Mesendoderm (in vitro differentiated cells): Measurements from ENCODE around the gene ABI3BP.

Experiments
- DNase-seq: peaks from one replicate; pipeline ENCODE4 v3.0.0; 2013
- H2AK5ac ChIP-seq: 2 replicates; pipeline ENCODE4 v1.6.1; 2013; ENCODE audit warnings: low read length, inconsistent platforms
- H2BK120ac ChIP-seq: 2 replicates; pipeline ENCODE4 v1.6.1; 2013; ENCODE audit warnings: low read depth, mild to moderate bottlenecking, low read length, moderate library complexity, mixed read lengths
- H2BK15ac ChIP-seq: replicated peaks from 2 replicates; pipeline ENCODE4 v1.6.1; 2013; ENCODE audit warnings: low read depth, mild to moderate bottlenecking, moderate library complexity
- H2BK5ac ChIP-seq: 2 replicates; pipeline ENCODE4 v1.6.1; 2013; ENCODE audit warnings: low read length, inconsistent platforms
- H3K18ac ChIP-seq: 2 replicates; pipeline ENCODE4 v1.6.1; 2013; ENCODE audit warnings: mild to moderate bottlenecking, low read length, mixed read lengths
- H3K23ac ChIP-seq: one replicate; pipeline ENCODE4 v1.6.1; 2013; ENCODE audit warnings: low read length
- H3K27ac ChIP-seq: 2 replicates; pipeline ENCODE4 v1.5.1; 2013; ENCODE audit warnings: low read depth, mild to moderate bottlenecking, inconsistent platforms, low read length, moderate library complexity
- H3K27me3 ChIP-seq: 2 replicates; pipeline ENCODE4 v1.6.1; 2013; ENCODE audit warnings: low read length, control low read depth, mild to moderate bottlenecking, inconsistent platforms; ENCODE audit not compliant: insufficient read depth, poor library complexity
- H3K36me3 ChIP-seq: 2 replicates; pipeline ENCODE4 v1.6.1; 2013; ENCODE audit warnings: low read length, inconsistent platforms; ENCODE audit not compliant: control insufficient read depth, insufficient read depth
- H3K4ac ChIP-seq: one replicate; pipeline ENCODE4 v1.6.1; 2013; ENCODE audit warnings: low read depth, mild to moderate bottlenecking, low read length, moderate library complexity
- H3K4me1 ChIP-seq: 2 replicates; pipeline ENCODE4 v1.6.1; 2013; ENCODE audit warnings: low read depth, low read length, inconsistent platforms; ENCODE audit not compliant: control insufficient read depth
- H3K4me2 ChIP-seq: 2 replicates; pipeline ENCODE4 v1.6.1; 2013; ENCODE audit warnings: low read length
- H3K4me3 ChIP-seq: 2 replicates; pipeline ENCODE4 v1.5.1; 2013; ENCODE audit warnings: mild to moderate bottlenecking, low read length
- H3K56ac ChIP-seq: one replicate; pipeline ENCODE4 v1.6.1; 2013; ENCODE audit warnings: low read length
- H3K79me1 ChIP-seq: 2 replicates; pipeline ENCODE4 v1.6.1; 2013; ENCODE audit warnings: low read length, inconsistent platforms
- H3K79me2 ChIP-seq: 2 replicates; pipeline ENCODE4 v1.6.1; 2013; ENCODE audit warnings: mild to moderate bottlenecking, low read length; ENCODE audit not compliant: control insufficient read depth, insufficient read depth
- H3K9ac ChIP-seq: 2 replicates; pipeline ENCODE4 v1.6.1; 2013; ENCODE audit warnings: low read length, inconsistent platforms
- H4K5ac ChIP-seq: one replicate; pipeline ENCODE4 v1.6.1; 2013; ENCODE audit warnings: low read length
- H4K8ac ChIP-seq: one replicate; pipeline ENCODE4 v1.6.1; 2013; ENCODE audit warnings: low read depth, mild to moderate bottlenecking, control low read depth, low read length, moderate library complexity
- WGBS: extraction: QIAGEN DNeasy Blood & Tissue Kit; methylation state at CpG from one replicate; pipeline ENCODE4 v1.1.7; 2013; ENCODE audit warnings: low lambda C conversion rate, missing lambda C conversion rate; ENCODE audit not compliant: insufficient coverage; ENCODE audit errors: extremely low coverage; 5-methylcytosine and 5-hydroxymethylcytosine counted together

ABI3BP gene

GRCh38 chr3:100981164-100981911, 11.9 kb downstream of the ABI3BP start:
- no peak overlapping the region for H3K4ac ChIP-seq
- H3K4me3 ChIP-seq = no peak overlapping the region
- no peaks in the 10 kb centered on the region for H3K79me1 ChIP-seq
- no peak overlapping the region for H3K4me2 ChIP-seq
- no peak overlapping the region for H3K9ac ChIP-seq
- H2BK5ac ChIP-seq = no peak overlapping the region
- no peak overlapping the region for H4K5ac ChIP-seq
- H2BK15ac ChIP-seq = no peak overlapping the region
- no peak overlapping the region for H3K18ac ChIP-seq
- DNase-seq = no peak
- no peak overlapping the region for H3K23ac ChIP-seq
- no peak overlapping the region for H2AK5ac ChIP-seq
- H3K79me2 ChIP-seq = no peaks in the 10 kb centered on the region
- no peak overlapping the region for H4K8ac ChIP-seq
- no CpG with 5 or more reads among the region's 3 CpGs for WGBS
- H3K27me3 ChIP-seq = no peaks in the 10 kb centered on the region
- no peak overlapping the region for H3K27ac ChIP-seq
- H3K56ac ChIP-seq = no peak overlapping the region
- H2BK120ac ChIP-seq = no peak overlapping the region
- H3K4me1 ChIP-seq = no peaks in the 10 kb centered on the region
- H3K36me3 ChIP-seq = no peaks in the 10 kb centered on the region

- Histone ChIP-seq H3K27me3 (no peaks in the 10 kb centered on the region), H3K4ac (no peak overlapping the region), H4K8ac (no peak overlapping the region), H3K18ac (no peak overlapping the region), H2BK5ac (no peak overlapping the region), H2AK5ac (no peak overlapping the region), H4K5ac (no peak overlapping the region), H2BK120ac (no peak overlapping the region), H3K9ac (no peak overlapping the region), H3K4me2 (no peak overlapping the region), H3K23ac (no peak overlapping the region), H3K4me1 (no peaks in the 10 kb centered on the region), H2BK15ac (no peak overlapping the region), H3K79me2 (no peaks in the 10 kb centered on the region), H3K4me3 (no peak overlapping the region), H3K79me1 (no peaks in the 10 kb centered on the region), H3K36me3 (no peaks in the 10 kb centered on the region), H3K56ac (no peak overlapping the region), H3K27ac (no peak overlapping the region)
- no CpG with 5 or more reads among the region's 1 CpG for WGBS
- no peak for DNase-seq
Measured at GRCh38 chr3:100978011-100978659, 15.1 kb downstream of the ABI3BP start.

- Histone ChIP-seq H2BK15ac (no peak overlapping the region), H3K4me1 (no peaks in the 10 kb centered on the region), H3K18ac (no peak overlapping the region), H2AK5ac (no peak overlapping the region), H3K56ac (no peak overlapping the region), H4K5ac (no peak overlapping the region), H3K27ac (no peak overlapping the region), H3K4ac (no peak overlapping the region), H3K23ac (no peak overlapping the region), H3K4me2 (no peak overlapping the region), H2BK5ac (no peak overlapping the region), H2BK120ac (no peak overlapping the region), H3K9ac (no peak overlapping the region), H3K36me3 (no peaks in the 10 kb centered on the region), H3K79me2 (no peaks in the 10 kb centered on the region), H3K27me3 (no peaks in the 10 kb centered on the region), H4K8ac (no peak overlapping the region), H3K79me1 (no peaks in the 10 kb centered on the region), H3K4me3 (no peak overlapping the region)
- no peak for DNase-seq
- WGBS = no CpG with 5 or more reads among the region's 3 CpGs
Measured at GRCh38 chr3:100976611-100977010, 16.6 kb downstream of the ABI3BP start.

GRCh38 chr3:100975714-100976113, 17.5 kb downstream of the ABI3BP start:
- H4K8ac ChIP-seq = no peak overlapping the region
- H2BK15ac ChIP-seq = no peak overlapping the region
- no peak overlapping the region for H3K4me3 ChIP-seq
- no peak overlapping the region for H3K9ac ChIP-seq
- no peak overlapping the region for H2BK120ac ChIP-seq
- no peaks in the 10 kb centered on the region for H3K36me3 ChIP-seq
- no peaks in the 10 kb centered on the region for H3K4me1 ChIP-seq
- no peak overlapping the region for H2AK5ac ChIP-seq
- no peak overlapping the region for H3K56ac ChIP-seq
- no peak for DNase-seq
- no peaks in the 10 kb centered on the region for H3K79me1 ChIP-seq
- no peak overlapping the region for H3K4ac ChIP-seq
- H3K27me3 ChIP-seq = no peaks in the 10 kb centered on the region
- no peaks in the 10 kb centered on the region for H3K79me2 ChIP-seq
- no peak overlapping the region for H3K27ac ChIP-seq
- no peak overlapping the region for H3K4me2 ChIP-seq
- no peak overlapping the region for H3K23ac ChIP-seq
- no peak overlapping the region for H3K18ac ChIP-seq
- no peak overlapping the region for H2BK5ac ChIP-seq
- no CpG with 5 or more reads among the region's 2 CpGs for WGBS
- no peak overlapping the region for H4K5ac ChIP-seq

GRCh38 chr3:100973594-100973993, 19.6 kb downstream of the ABI3BP start:
- Histone ChIP-seq H3K27ac (no peak overlapping the region), H3K4me2 (no peak overlapping the region), H4K8ac (no peak overlapping the region), H3K27me3 (no peaks in the 10 kb centered on the region), H4K5ac (no peak overlapping the region), H3K4me3 (no peak overlapping the region), H3K79me2 (no peaks in the 10 kb centered on the region), H3K23ac (no peak overlapping the region), H3K79me1 (no peaks in the 10 kb centered on the region), H3K4ac (no peak overlapping the region), H2AK5ac (no peak overlapping the region), H3K9ac (no peak overlapping the region), H3K4me1 (no peaks in the 10 kb centered on the region), H3K36me3 (no peaks in the 10 kb centered on the region), H2BK5ac (no peak overlapping the region), H3K56ac (no peak overlapping the region), H2BK15ac (no peak overlapping the region), H2BK120ac (no peak overlapping the region), H3K18ac (no peak overlapping the region)
- WGBS = no CpG with 5 or more reads among the region's 4 CpGs
- no peak for DNase-seq
